ENCODE data around the gene TAS1R1.

TAS1R1 gene

DNA sequence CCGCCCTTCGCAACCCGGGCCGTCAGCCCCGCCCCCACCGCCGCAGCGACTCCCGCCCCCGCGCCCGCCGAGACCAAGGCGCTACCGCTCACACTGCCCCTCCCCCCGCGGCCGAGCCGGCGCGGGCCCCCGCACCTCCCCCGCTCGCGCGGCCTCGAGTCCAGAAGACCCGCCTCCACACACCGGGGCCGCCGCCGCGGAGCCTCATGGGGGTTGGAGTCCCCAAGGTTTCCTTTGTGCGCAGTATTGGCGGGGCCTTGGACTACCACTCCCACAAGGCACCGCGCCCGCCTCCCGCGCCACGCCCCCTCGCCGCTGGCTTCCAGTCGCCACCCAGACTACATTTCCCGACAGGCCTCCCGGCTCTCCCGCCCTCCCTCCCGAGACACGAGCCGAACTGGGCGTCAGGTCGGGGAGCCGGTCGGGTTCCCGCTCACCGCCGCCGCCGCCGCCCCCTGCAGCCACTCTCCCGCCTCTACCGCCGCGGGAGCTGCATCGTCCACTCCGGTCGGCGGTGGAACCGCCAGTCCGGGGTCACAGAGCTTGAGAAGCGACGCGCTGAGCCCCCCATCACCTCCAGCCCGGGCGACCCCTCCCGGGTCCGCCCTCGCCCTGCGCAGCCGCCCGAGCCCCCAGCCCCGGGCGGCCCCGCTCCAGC is 58.4 kb downstream of the TAS1R1 start, which contains the start of gene PHF13:
PHF13 (plus strand) TSS at position 371 of the 658 bp plus-strand sequence. CDS start 336 bp downstream, outside the sequence.
- no peaks in the 10 kb centered on the region for H3K4me1 ChIP-seq (ENCODE audit: control insufficient read depth, insufficient read depth, low read length)
- H3K4me3 ChIP-seq (ENCODE audit: low read length): peak within 1 kb of the TSS; percentile 52
- no peaks in the 10 kb centered on the region for H3K9me3 ChIP-seq (ENCODE audit: control insufficient read depth, low read length)
- no peaks in the 10 kb centered on the region for H3K36me3 ChIP-seq (ENCODE audit: control insufficient read depth, insufficient read depth, low read length)
- no peaks in the 10 kb centered on the region for H3K27me3 ChIP-seq (ENCODE audit: control insufficient read depth, insufficient read depth, low read length)
- H3K9ac ChIP-seq (ENCODE audit: low read length): peak within 1 kb of the TSS; percentile 71

DNA sequence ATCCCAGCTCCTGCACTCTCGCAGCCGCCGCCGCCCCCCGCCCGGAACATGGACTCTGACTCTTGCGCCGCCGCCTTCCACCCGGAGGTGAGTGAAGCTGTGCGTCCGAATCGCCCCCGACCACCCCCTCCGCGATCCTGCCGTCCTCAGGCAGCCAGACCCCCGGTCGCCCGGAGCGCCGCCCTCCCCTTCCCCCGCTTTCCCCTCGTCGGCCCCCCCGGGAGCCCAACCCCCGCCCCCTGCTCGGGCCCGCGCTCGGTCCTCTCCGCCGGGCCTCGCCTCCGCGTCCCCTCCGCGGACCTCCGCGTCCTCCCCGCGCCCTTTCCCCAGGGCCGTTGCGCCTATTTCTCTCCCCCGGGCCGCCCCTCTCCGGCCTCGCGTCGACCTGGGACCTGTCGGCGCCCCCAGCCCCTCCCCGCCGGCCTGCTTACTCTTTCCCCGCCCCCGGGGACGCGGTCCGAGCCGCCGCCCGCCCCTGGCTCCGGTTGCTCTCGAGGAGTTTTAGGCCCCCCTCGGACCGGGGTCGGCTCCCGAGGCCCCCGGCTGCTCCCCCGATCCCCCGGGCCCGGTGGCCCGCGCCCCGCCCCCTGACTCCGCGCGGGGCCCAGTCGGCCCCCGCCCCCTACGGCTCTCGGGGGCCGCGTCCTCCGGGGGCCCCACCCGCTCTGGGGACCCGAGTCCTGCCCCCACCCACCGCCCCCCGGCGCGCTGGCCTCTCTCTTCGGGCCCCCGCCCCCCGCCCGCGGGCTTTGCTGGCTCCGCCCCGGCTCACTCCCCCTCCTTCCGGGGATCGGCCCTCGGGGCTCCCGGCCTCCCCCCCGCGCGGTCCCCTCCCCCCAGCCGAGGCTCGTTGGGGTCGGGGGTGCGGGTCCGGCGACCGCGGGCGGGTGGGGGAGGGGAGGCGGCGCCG is 59.2 kb downstream of the TAS1R1 start:
- H3K4me3 ChIP-seq (ENCODE audit: low read length): no peak overlapping the region
- H3K9me3 ChIP-seq (ENCODE audit: control insufficient read depth, low read length): no peaks in the 10 kb centered on the region
- no peaks in the 10 kb centered on the region for H3K4me1 ChIP-seq (ENCODE audit: control insufficient read depth, insufficient read depth, low read length)
- H3K36me3 ChIP-seq (ENCODE audit: control insufficient read depth, insufficient read depth, low read length): no peaks in the 10 kb centered on the region
- H3K9ac ChIP-seq (ENCODE audit: low read length): peak overlapping the region; percentile 68
- H3K27me3 ChIP-seq (ENCODE audit: control insufficient read depth, insufficient read depth, low read length): no peaks in the 10 kb centered on the region

DNA sequence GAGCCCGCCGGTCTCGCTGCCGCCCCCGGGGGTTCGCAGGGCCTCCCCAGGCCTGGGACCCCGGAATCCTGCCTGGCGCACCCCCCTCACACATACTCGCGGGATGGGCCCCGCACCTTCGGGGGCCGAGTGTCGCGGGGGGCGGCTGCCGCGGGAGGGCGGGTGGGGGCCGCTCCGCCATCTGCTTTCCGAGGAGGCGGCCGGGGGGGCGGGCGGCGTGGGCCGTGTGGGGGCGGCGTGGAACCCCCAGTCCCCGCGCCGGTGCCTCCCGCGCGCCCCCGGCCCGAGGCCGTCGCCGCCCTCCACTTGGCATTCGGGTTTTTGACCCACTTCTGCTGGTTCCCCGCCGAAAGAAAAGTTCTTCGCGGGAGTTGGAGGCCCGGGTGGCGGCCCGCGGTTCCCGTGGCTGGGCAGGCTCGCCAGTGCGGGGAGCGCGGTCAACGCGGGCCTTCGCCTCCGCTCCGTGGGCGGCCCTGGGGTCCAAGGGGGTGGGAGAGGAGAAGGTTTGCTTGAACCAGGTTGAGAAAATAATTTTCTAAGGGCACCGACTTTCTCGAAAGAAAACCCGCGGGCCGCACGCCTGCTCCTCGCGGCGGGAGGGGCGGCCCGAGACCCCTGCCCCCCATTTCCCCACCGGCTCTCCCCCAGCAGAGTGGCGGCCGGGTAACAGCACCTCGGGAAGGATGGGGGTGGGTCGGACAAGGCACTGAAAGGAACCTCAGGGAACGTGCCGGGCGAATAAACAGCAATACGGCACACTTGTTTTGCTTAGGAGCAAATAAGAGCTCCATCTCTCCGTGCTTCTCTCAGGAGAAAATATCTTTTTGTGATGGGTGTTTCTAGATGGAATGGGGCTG is 60.0 kb downstream of the TAS1R1 start:
- H3K27me3 ChIP-seq (ENCODE audit: control insufficient read depth, insufficient read depth, low read length): no peaks in the 10 kb centered on the region
- H3K36me3 ChIP-seq (ENCODE audit: control insufficient read depth, insufficient read depth, low read length): no peaks in the 10 kb centered on the region
- H3K4me1 ChIP-seq (ENCODE audit: control insufficient read depth, insufficient read depth, low read length): no peaks in the 10 kb centered on the region
- H3K9ac ChIP-seq (ENCODE audit: low read length): peak overlapping the region; percentile 68
- no peaks in the 10 kb centered on the region for H3K9me3 ChIP-seq (ENCODE audit: control insufficient read depth, low read length)
- no peak overlapping the region for H3K4me3 ChIP-seq (ENCODE audit: low read length)

DNA sequence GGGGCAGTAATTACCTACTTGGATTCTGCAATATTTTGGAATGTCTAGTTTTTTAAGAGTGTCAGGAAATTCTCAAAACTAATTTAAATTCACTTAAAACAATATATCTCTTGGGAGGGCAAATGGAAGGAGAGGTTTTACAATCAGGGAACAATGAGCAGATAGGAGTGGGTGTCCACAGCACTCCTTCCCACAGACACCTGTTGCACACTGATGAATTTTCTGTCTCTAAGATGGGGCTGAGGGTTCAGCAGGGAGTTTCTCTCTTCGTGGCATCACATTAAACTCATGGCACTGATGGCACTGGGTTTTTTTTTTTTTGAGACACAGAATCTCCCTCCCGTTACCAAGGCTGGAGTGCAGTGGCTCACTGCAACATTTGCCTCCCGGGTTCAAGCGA is 63.9 kb downstream of the TAS1R1 start:
- no peaks in the 10 kb centered on the region for H3K27me3 ChIP-seq (ENCODE audit: control insufficient read depth, insufficient read depth, low read length)
- no peak overlapping the region for H3K4me3 ChIP-seq (ENCODE audit: low read length)
- H3K9me3 ChIP-seq (ENCODE audit: control insufficient read depth, low read length): no peaks in the 10 kb centered on the region
- H3K9ac ChIP-seq (ENCODE audit: low read length): no peak overlapping the region
- H3K4me1 ChIP-seq (ENCODE audit: control insufficient read depth, insufficient read depth, low read length): no peaks in the 10 kb centered on the region
- no peaks in the 10 kb centered on the region for H3K36me3 ChIP-seq (ENCODE audit: control insufficient read depth, insufficient read depth, low read length)

DNA sequence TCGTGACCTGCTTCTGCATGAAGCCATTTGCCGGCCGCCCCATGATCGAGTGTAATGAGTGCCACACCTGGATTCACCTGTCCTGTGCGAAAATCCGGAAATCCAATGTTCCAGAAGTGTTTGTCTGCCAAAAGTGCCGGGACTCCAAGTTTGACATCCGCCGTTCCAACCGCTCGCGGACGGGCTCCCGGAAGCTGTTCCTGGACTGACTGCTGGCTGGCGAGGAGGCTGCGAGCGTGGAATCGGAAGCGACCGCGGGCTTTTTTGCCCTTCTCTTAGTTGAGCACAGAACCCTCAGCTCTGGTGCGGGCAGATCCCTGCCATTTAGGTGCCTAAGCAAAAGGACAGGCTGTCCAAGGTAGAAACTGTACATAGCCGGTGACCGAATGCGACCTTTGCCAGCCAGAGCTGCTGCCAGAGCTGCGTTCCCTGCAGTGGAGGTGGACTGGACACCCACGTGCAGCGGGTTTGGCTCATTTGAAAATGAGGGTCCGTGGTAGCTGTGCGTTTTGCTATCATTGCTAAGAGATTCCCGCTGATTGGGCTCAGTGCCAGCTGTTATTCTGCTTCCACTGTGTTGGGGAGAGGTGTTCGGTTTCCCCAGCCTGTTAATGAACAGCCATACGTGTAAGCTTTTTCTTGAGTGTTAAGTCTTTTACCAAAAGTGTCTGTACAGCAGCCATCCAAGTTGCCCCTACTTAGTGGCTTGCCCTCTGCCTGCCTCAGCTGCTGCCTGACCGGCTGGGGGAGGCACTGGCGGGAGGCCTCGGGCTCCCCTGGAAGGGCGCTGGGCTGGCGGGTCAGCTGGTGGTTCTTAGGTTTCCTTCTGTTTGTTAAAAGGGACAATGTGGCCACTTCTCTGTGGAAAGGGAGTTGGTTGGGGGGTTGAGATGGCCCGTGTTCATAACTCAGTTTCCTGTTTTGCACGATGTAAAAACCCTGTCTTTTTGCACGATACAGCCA is 66.6 kb downstream of the TAS1R1 start:
- no peaks in the 10 kb centered on the region for H3K27me3 ChIP-seq (ENCODE audit: control insufficient read depth, insufficient read depth, low read length)
- H3K4me1 ChIP-seq (ENCODE audit: control insufficient read depth, insufficient read depth, low read length): peaks cover 14% of the 10 kb centered on the region
- H3K36me3 ChIP-seq (ENCODE audit: control insufficient read depth, insufficient read depth, low read length): no peaks in the 10 kb centered on the region
- no peak overlapping the region for H3K9ac ChIP-seq (ENCODE audit: low read length)
- H3K4me3 ChIP-seq (ENCODE audit: low read length): no peak overlapping the region
- H3K9me3 ChIP-seq (ENCODE audit: control insufficient read depth, low read length): no peaks in the 10 kb centered on the region

DNA sequence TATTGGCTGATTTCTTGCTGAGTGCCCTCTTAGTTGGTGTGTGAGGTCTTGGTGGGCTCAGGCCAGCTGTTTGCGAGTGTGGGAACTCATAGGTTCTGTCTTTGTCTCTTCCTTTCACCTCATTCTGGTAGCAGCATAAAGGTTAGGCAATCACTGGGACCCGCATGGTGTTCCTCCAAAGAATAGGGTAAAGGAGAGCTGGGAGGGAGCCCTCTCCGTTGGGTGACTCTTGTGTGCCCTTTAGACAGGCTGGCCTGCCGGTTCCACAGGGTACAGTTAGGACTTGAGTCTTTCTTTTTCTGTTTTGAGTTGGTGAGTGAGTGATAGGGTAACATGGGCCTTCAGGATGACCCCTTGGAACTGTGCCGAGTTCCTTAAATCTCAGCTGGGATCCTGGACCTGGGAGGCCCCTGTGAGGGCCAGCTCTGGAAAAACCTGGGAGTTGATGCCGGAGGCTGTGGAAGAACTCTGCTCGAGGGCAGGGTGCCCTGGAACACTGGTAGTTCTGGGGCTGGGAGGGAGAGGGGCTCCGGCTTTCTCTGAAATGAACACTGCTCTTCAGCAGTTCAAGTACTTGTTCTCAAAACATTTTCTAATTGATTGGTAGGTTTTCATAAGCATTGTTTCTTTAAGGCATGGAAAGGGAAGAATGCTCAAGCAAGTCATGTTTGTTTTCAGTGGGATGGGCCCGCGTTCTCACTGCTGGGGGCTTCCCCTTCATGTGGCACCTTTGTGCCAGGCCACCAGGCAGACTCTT is 67.5 kb downstream of the TAS1R1 start:
- no peak overlapping the region for H3K9ac ChIP-seq (ENCODE audit: low read length)
- H3K4me3 ChIP-seq (ENCODE audit: low read length): no peak overlapping the region
- no peaks in the 10 kb centered on the region for H3K36me3 ChIP-seq (ENCODE audit: control insufficient read depth, insufficient read depth, low read length)
- H3K27me3 ChIP-seq (ENCODE audit: control insufficient read depth, insufficient read depth, low read length): no peaks in the 10 kb centered on the region
- H3K9me3 ChIP-seq (ENCODE audit: control insufficient read depth, low read length): no peaks in the 10 kb centered on the region
- H3K4me1 ChIP-seq (ENCODE audit: control insufficient read depth, insufficient read depth, low read length): peaks cover 14% of the 10 kb centered on the region

DNA sequence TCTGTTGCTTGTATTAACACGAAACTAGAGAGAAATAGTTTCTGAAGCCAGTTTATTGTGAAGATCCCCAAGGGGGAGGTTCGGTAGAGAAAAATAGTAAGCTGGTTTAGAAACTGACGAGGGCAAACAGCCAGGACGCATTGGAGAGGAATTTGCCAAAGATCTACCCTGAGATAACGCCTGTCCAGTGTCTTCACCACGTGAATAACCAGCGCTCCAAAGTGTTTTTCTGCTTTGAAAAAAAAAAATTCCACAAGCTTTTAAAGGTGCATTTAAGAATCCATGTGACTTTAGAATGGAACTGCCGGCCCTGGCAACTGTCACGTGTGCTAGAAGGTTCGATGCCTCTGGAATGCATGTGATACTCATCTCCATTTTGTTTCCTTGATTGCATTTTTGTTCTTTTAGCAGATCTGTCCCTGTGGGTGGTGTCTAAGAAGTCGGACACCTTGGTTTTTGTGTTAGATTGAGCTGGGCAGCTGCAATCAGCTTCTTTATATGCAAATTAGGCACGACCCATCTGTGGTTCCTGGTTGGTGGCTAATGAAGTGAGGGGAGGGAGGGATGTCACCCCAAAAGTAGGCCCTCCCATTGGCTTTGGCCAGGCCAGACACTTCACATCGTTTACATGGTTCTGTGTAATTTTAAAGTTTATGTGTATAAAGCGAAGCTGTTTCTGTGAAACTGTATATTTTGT is 68.3 kb downstream of the TAS1R1 start:
- Histone ChIP-seq H3K4me1 (ENCODE audit: control insufficient read depth, insufficient read depth, low read length) (peaks cover 14% of the 10 kb centered on the region), H3K4me3 (ENCODE audit: low read length) (no peak overlapping the region), H3K27me3 (ENCODE audit: control insufficient read depth, insufficient read depth, low read length) (no peaks in the 10 kb centered on the region), H3K36me3 (ENCODE audit: control insufficient read depth, insufficient read depth, low read length) (peaks cover 8% of the 10 kb centered on the region), H3K9me3 (ENCODE audit: control insufficient read depth, low read length) (no peaks in the 10 kb centered on the region), H3K9ac (ENCODE audit: low read length) (no peak overlapping the region)

DNA sequence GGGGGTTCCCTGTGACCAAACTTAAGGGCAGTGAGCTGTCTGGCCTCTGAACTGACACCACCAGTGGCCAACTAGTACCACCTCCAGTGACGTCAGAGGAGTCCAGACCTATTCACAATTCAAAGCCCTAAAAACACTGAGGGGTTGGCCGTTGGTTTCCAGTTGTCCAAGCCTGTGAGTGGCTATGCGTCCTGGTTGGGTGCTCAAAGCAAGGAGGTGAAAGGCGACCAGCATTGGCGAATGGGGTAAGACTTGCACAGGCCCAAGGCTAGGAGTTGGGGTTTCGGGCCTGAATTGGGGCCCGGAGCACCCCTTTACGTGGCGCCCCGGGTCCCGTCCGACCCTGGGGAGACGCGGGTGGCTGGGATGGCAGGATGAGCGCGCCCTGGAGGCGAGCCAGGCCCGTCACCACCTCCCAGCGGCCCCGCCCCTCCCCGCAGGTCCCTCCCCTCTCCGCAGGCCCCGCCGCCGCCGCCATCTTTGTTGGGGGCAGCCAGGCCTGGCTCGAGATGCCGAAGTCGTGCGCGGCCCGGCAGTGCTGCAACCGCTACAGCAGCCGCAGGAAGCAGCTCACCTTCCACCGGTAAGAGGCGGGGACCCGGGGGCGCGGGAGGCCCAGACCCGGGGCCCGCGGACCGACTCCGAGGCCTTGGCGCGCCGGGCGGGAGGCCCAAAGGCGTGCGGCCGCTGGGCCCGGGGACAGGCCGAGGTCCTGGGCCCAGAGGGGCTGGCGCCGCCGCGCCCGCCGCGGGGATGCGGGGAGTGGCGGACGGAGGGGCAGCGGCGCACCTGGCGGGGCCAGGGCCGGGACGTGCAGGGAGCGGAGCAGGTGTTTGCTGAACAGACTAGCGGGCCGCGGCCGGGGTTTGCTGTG is 69.8 kb downstream of the TAS1R1 start, which contains the start of gene THAP3:
THAP3 (plus strand) TSS at position 159 of the 874 bp plus-strand sequence; CDS start at position 510, 351 bp downstream.
- Histone ChIP-seq H3K9ac (ENCODE audit: low read length) (peak within 1 kb of the TSS; percentile 62), H3K27me3 (ENCODE audit: control insufficient read depth, insufficient read depth, low read length) (no peaks in the 10 kb centered on the region), H3K9me3 (ENCODE audit: control insufficient read depth, low read length) (no peaks in the 10 kb centered on the region), H3K36me3 (ENCODE audit: control insufficient read depth, insufficient read depth, low read length) (peaks cover 9% of the 10 kb centered on the region), H3K4me3 (ENCODE audit: low read length) (peak within 1 kb of the TSS; percentile 60), H3K4me1 (ENCODE audit: control insufficient read depth, insufficient read depth, low read length) (peaks cover 14% of the 10 kb centered on the region)

DNA sequence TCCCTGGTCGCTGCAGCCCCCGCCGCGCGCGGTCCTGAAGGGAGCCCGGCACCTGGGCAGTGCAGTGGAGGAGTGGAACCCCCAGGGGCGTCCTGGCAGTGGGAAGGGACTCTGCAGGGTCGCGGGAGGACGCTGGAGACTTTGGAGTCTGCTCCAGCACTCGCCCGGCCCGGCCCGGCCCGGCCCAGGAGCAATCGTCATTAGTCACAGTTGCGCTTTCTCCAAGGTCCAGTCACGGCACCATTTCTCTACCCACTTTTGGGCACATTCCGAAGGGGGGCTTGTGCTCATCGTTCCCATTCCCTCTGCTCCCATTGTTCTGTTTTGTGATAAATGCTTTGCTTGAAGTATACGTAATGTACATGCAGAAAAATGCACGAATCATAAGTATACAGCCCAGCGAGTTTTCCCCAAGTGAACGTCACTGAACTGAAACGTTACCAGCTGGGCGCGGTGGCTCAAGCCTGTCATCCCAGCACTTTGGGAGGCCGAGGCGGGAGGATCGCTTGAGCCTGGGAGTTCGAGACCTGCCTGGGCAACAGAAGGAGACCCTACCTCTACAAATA is 70.6 kb downstream of the TAS1R1 start:
- peak overlapping the region; percentile 62 for H3K9ac ChIP-seq (ENCODE audit: low read length)
- H3K4me1 ChIP-seq (ENCODE audit: control insufficient read depth, insufficient read depth, low read length): peaks cover 14% of the 10 kb centered on the region
- peak overlapping the region; percentile 15 for H3K4me3 ChIP-seq (ENCODE audit: low read length)
- no peaks in the 10 kb centered on the region for H3K9me3 ChIP-seq (ENCODE audit: control insufficient read depth, low read length)
- H3K27me3 ChIP-seq (ENCODE audit: control insufficient read depth, insufficient read depth, low read length): no peaks in the 10 kb centered on the region
- peaks cover 9% of the 10 kb centered on the region for H3K36me3 ChIP-seq (ENCODE audit: control insufficient read depth, insufficient read depth, low read length)

Data from mucosa of stomach (tissue), 1 donor.